Measurements from ENCODE around the gene DAB2IP.

The DAB2IP gene

DNA sequence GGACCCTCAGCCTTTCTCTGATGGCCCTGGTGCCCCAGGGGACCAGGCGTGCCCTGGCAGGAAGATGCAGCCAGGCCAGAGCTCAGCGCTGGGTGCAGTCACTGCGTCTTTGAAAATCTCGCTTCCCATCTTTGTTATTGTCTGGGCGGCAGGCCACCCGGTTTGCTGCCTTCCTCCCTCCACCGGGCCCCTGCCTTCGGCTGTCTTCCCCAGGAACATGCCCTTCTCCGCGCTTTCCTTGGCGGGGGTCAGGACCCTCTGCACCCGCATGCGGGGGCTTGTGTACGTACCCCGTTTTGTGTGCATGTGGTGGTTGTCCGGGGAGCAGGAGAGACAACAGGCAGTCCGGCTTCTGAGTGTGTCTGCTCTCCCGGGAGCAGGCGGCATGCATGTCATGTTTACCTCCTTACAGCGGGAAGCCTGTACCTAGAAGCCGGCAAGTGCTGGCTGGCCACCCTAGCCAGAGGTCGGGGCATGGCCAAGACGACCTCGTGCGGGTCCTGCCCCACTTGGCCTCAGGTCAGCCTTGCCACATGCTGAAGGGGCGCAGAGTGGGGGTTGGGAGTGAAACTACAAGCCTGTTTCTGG, 49.5 kb downstream of the DAB2IP start:
- Histone ChIP-seq H3K36me3 (ENCODE audit: insufficient read depth, low read length) (no peaks in the 10 kb centered on the region), H2AFZ (ENCODE audit: low read depth, low read length) (no peak overlapping the region), H3K27ac (ENCODE audit: low read length) (no peak overlapping the region), H3K4me2 (ENCODE audit: insufficient read depth, low read length) (0 out of 2 replicates have a peak overlapping the region, but pooled peaks have one; percentile 16), H3K9ac (ENCODE audit: low read depth, low read length) (no peak overlapping the region), H3K79me2 (ENCODE audit: insufficient read depth, low read length) (no peaks in the 10 kb centered on the region), H3K9me3 (ENCODE audit: insufficient read depth, low read length, severe bottlenecking) (no peaks in the 10 kb centered on the region), H3K4me1 (ENCODE audit: insufficient read depth, low read length) (peaks cover 24% of the 10 kb centered on the region), H4K20me1 (ENCODE audit: insufficient read depth, low read length) (peaks cover 26% of the 10 kb centered on the region), H3K4me3 (ENCODE audit: low read depth in 1 of 2, low read length in 2 of 2) (no peak overlapping the region), H3K27me3 (ENCODE audit: insufficient read depth, low read length, poor library complexity) (peaks cover 56% of the 10 kb centered on the region)
- DNase-seq (peak; percentile 61), ATAC-seq (ENCODE audit: insufficient read depth, low read depth) (peak; percentile 70)
- TF ChIP-seq, protein P1, sequence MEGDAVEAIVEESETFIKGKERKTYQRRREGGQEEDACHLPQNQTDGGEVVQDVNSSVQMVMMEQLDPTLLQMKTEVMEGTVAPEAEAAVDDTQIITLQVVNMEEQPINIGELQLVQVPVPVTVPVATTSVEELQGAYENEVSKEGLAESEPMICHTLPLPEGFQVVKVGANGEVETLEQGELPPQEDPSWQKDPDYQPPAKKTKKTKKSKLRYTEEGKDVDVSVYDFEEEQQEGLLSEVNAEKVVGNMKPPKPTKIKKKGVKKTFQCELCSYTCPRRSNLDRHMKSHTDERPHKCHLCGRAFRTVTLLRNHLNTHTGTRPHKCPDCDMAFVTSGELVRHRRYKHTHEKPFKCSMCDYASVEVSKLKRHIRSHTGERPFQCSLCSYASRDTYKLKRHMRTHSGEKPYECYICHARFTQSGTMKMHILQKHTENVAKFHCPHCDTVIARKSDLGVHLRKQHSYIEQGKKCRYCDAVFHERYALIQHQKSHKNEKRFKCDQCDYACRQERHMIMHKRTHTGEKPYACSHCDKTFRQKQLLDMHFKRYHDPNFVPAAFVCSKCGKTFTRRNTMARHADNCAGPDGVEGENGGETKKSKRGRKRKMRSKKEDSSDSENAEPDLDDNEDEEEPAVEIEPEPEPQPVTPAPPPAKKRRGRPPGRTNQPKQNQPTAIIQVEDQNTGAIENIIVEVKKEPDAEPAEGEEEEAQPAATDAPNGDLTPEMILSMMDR (IDR thresholded peaks at IDR 0.05; ENCODE audit: borderline replicate concordance, extremely low read depth, low read length, poor library complexity, severe bottlenecking), result no peak
- TF ChIP-seq EZH2 (IDR thresholded peaks at IDR 0.05; ENCODE audit: borderline replicate concordance, low read depth, low read length, severe bottlenecking), result no peak

DNA sequence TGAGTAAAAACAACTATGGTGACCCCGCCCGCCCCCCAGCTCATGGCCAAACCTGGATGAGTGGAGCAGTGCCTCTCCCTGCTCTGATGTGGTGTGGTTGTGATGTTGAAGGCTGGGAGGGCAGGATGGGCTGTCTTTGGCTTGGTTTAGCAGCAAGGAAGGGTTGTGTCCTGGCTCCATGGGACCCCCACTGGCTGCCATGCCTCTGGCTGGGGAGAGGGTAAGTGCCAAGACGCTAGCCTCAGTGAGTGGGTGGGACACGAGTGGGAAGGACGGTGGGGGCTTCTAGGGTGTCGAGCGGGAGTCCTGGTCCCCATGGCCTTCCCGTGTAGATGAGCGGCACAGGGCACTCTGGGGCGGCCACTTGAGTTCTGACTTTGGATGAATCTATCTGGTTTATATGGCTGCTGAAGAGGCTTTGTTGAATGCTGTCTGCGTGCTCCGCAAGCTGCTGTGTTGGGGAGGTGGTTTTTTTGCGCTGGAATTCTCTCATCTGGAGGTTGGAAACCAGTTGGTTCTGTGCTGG, 50.4 kb downstream of the DAB2IP start:
- ATAC-seq (ENCODE audit: insufficient read depth, low read depth) (no peak), DNase-seq (no peak)
- Histone ChIP-seq H3K27me3 (ENCODE audit: insufficient read depth, low read length, poor library complexity) (peaks cover 53% of the 10 kb centered on the region), H3K36me3 (ENCODE audit: insufficient read depth, low read length) (no peaks in the 10 kb centered on the region), H3K79me2 (ENCODE audit: insufficient read depth, low read length) (no peaks in the 10 kb centered on the region), H3K4me2 (ENCODE audit: insufficient read depth, low read length) (no peak overlapping the region), H3K4me3 (ENCODE audit: low read depth in 1 of 2, low read length in 2 of 2) (no peak overlapping the region), H2AFZ (ENCODE audit: low read depth, low read length) (no peak overlapping the region), H4K20me1 (ENCODE audit: insufficient read depth, low read length) (peaks cover 26% of the 10 kb centered on the region), H3K9me3 (ENCODE audit: insufficient read depth, low read length, severe bottlenecking) (no peaks in the 10 kb centered on the region), H3K4me1 (ENCODE audit: insufficient read depth, low read length) (peaks cover 24% of the 10 kb centered on the region), H3K27ac (ENCODE audit: low read length) (no peak overlapping the region), H3K9ac (ENCODE audit: low read depth, low read length) (no peak overlapping the region)
- TF ChIP-seq EZH2 (IDR thresholded peaks at IDR 0.05; ENCODE audit: borderline replicate concordance, low read depth, low read length, severe bottlenecking), result no peak
- TF ChIP-seq, protein P1 (IDR thresholded peaks at IDR 0.05; ENCODE audit: borderline replicate concordance, extremely low read depth, low read length, poor library complexity, severe bottlenecking), result no peak

DNA sequence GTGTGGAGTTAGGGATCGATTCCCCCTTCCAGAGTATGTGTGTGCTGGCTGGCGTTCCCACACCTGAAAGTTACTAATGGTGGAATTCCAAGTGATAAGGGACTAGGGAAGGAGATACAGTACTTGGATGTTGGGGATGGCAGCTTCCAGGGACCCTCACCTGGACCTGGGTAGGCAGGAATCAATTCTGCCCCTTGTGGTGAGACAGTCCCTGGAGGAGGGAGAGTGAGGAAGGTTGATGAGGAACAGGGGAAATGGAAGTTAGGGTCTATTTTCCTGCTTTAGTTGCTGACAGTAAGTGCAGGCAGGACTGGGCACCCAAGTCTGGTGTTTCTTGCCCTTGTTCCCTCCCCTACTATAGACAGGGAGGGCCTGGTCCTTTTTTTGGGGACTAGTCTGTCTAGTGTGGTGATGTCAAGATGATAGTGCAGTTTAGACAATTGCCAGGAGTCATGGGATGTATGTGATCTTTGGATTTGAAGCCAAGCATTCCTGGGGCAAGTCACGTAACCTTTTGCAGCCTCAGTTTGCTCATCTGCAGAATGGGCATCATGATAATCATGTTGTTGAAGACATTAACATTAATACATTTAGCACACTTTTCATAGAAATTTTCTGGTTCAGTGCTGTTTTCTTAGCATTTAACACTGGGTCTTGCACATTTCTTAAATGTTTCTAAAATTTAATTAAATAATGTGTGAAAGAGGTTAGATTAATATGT, 51.7 kb downstream of the DAB2IP start:
- Histone ChIP-seq H3K4me1 (ENCODE audit: insufficient read depth, low read length) (peaks cover 23% of the 10 kb centered on the region), H3K9ac (ENCODE audit: low read depth, low read length) (no peak overlapping the region), H3K27ac (ENCODE audit: low read length) (no peak overlapping the region), H4K20me1 (ENCODE audit: insufficient read depth, low read length) (peaks cover 22% of the 10 kb centered on the region), H3K27me3 (ENCODE audit: insufficient read depth, low read length, poor library complexity) (peaks cover 42% of the 10 kb centered on the region), H3K9me3 (ENCODE audit: insufficient read depth, low read length, severe bottlenecking) (no peaks in the 10 kb centered on the region), H2AFZ (ENCODE audit: low read depth, low read length) (no peak overlapping the region), H3K36me3 (ENCODE audit: insufficient read depth, low read length) (no peaks in the 10 kb centered on the region), H3K4me3 (ENCODE audit: low read depth in 1 of 2, low read length in 2 of 2) (no peak overlapping the region), H3K4me2 (ENCODE audit: insufficient read depth, low read length) (no peak overlapping the region), H3K79me2 (ENCODE audit: insufficient read depth, low read length) (no peaks in the 10 kb centered on the region)
- ATAC-seq (ENCODE audit: insufficient read depth, low read depth), result no peak
- TF ChIP-seq EZH2 (IDR thresholded peaks at IDR 0.05; ENCODE audit: borderline replicate concordance, low read depth, low read length, severe bottlenecking), result no peak
- TF ChIP-seq, protein P1 (IDR thresholded peaks at IDR 0.05; ENCODE audit: borderline replicate concordance, extremely low read depth, low read length, poor library complexity, severe bottlenecking), result peak; percentile 20
- DNase-seq, result no peak

Measured in DND-41 (cell line).